Endothelial cell of hepatic sinusoid (primary cell): ENCODE data around the gene LARGE1.
"Not testable (repeated sequence)": the region's sequence is repeated elsewhere in the genome, so short reads cannot be mapped to it uniquely, and the experiment has no call there.

Source experiments
- in situ Hi-C: cut with HindIII; loops from 2 replicates; pipeline ENCODE4 v1.10.0; 2017; ENCODE audit warnings: low sequenced_read_pairs

The LARGE1 gene

GRCh38 chr22:33510429-33510904 is 409.8 kb downstream of the LARGE1 start:
- in situ Hi-C loops = no loop called here

- in situ Hi-C loops = no loop called here
Observed at GRCh38 chr22:33504941-33505625, 415.2 kb downstream of the LARGE1 start.

DNA sequence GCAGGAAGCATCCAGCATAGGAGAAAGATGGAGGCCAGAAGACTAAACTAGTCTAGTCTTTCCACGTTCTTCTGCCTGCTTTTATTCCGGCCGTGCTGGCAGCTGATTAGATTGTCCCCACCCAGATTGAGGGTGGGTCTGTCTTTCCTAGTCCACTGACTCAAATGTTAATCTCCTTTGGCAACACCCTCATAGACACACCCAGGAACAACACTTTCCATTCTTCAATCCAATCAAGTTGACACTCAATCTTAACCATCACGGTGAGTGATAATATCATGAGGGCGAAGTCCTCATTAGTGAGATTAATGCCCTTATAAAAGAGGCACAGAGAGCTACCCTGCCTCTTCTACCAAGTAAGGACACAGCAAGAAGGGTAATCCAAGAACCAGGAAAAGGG is 424.2 kb downstream of the LARGE1 start:
- in situ Hi-C loops = no loop called here

- in situ Hi-C loops = no loop called here
Observed at GRCh38 chr22:33493476-33494205, 426.6 kb downstream of the LARGE1 start.

DNA sequence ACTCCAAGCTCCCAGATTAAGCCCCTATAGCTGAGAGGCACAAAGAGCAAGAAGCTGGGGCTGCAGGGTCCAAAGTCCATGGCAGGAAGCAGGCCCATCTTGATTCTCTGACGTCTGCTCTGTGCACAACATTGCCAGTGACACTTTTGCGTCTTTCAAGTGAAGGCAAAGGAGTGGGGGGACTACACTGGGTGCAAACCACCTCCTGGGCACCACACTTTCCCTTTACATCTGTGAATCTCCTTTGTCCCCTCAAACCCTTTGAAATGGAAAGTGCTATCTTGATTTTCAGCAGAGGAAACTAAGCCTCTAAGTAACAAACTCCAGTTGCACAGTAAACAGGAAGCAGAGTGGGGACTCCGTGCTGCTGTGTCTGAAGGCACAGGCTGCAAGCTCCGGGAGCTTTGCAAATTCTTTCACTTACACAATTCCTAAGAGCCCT is 428.0 kb downstream of the LARGE1 start:
- in situ Hi-C loops = no loop called here

GRCh38 chr22:33487041-33487716 is 433.1 kb downstream of the LARGE1 start:
- in situ Hi-C loops = no loop called here

GRCh38 chr22:33481550-33481949 is 438.7 kb downstream of the LARGE1 start:
- in situ Hi-C loops = no loop called here

DNA sequence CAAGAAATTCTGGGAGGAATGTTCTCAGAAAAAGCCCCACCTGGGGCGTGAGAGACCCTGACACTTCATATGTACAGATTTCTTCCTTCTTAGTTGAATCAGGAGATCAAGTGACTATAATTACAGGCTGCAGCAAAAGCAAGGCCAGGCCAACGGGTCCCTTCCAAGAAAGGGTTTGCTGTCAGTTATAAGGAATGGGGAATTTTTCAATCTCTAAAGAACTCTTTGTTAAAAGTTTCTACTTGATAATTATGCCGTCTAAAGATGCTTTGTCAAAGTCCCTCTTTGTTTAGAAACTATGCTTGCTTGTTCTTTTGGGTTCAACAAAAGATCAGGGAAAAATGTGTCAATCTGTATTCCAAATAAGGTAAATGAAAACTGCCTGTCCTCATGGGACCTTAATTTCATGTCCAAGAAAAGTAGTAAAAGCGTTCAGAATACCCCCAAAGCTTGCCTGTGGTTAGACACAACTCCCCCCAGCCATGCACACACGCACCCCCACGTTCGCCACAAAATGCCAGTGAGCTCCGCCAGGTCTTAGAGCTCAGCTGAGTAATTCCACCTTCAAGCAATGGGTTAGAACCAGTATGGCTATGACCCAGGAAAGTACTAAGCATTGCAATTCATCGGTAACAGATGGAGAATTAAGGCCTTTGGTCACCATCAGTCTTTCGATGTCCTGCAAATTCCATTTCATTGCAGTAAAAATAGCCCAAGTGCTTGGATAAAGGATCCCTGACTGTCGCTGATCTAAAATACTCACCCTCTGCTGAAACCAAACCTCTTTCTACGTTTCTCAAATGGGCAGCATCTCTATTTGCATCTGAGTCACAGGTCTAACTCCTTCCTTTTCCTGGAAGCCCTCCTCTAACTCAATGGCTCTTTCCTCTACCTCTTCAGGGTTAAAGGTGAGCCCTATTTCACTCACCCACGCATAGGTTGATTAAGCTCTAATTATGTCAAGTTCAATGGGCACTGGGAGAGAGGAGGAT is 442.9 kb downstream of the LARGE1 start:
- in situ Hi-C loops = no loop called here

DNA sequence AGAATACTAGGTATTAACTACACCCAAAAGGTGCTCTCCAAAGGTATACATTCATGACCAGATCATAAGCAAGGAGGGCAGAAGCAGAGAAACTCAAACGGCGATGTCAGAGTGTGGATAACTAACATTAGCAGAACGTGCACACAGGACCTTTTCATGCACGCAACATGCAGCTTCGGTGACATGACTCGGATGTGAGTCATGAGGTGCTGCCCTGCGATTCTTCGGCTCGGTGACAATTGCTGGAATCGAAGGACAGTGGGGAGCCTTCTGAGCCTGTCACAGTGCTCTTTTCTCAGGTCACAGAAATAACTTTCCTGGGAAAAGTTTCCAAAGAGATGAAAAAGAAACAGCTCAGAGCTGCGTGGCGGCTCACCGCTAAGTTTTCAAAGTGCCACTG is 443.6 kb downstream of the LARGE1 start:
- in situ Hi-C loops = no loop called here

DNA sequence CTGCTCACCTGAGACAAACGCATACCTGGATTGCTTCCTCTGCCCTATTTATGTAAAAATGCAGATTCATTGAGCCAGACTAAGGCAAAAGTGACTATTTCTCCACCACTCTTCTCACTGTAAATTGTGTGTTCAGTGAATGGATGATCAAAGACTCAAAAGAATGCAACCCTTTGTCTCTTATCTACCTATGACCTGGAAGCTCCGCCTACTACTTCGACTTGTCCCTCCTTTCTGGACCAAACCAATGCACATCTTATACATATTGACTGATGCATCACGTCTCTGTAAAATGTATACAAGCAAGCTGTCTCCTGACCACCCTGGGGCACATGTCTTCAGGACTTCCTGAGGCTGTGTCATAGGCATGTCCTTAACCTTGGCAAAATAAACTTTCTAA is 444.1 kb downstream of the LARGE1 start:
- in situ Hi-C loops = no loop called here

GRCh38 chr22:33474587-33474986 is 445.7 kb downstream of the LARGE1 start:
- in situ Hi-C loops = no loop called here

GRCh38 chr22:33472462-33473344 is 447.6 kb downstream of the LARGE1 start:
- in situ Hi-C loops = no loop called here

- in situ Hi-C loops = no loop called here
Observed at GRCh38 chr22:33470456-33470855, 449.8 kb downstream of the LARGE1 start.

DNA sequence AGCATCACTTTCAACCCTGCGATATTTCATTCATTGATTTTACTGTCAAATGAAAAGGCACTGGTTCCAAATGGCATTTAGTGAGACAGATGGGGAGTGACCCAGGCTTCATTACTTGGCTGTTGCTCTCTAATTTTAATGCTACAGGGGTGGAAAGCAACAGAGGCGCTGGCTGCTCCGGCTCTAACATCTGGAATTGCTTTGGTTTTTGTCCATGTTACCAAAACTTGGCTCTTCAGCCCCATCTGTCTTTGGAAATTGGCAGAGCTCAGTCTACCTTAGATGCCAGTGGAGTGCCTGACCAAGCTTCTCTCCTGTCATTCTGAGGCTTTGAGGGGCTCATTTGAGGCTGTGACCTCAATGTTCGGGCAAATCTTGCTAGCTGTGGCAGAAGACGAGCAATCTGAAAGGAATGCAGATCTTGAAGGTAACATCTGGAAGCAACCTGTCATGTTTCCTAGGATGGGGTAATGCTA is 452.6 kb downstream of the LARGE1 start:
- in situ Hi-C loops = no loop called here

DNA sequence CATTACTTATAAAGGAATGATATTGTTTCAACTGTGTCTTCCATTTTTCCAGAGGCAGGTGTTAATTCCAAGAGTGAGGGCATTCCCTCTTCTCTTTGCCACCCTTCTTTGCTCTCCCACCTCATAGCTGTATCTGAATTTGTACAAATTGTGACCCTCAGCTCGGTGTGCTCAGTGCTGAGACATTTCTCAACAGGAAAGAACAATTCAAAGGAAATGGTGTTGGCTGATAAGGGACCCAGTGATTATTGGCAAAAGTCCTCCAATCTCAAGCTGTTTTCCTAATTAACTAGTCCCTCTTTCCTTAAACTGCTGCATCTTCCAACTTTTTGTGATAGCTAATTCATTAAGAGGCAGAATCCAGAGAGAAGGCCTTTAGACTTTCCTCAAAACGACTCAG is 453.2 kb downstream of the LARGE1 start:
- in situ Hi-C loops = no loop called here

DNA sequence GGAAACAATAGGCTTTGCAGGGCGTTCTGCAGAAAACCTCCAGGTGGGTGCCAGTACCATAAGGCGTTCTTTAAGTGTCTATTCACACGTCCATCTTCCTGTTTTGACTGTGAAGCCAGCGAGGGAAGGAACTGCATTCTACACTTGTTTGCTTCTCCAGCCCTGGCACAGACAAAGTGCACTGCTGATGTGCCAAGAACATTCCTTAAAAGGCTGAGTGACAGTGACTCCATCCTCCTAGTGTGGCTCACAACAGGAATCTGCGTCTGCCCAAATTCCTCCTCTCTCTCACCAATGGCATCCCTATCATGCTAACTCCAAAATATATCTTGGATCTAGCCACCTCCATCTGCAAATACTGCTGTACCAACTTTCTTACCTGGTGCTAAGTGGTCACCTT is 454.7 kb downstream of the LARGE1 start:
- in situ Hi-C loops = no loop called here

GRCh38 chr22:33464698-33465097 is 455.6 kb downstream of the LARGE1 start:
- in situ Hi-C loops = no loop called here

GRCh38 chr22:33461698-33462434 is 458.4 kb downstream of the LARGE1 start:
- in situ Hi-C loops = no loop called here

GRCh38 chr22:33461245-33461644 is 459.0 kb downstream of the LARGE1 start:
- in situ Hi-C loops = not testable (repeated sequence)
